HG03439 (cell line): ENCODE results near the gene DHX58.

Experiments
- ATAC-seq: cut with Tn5 transposase; IDR thresholded peaks from one replicate; pipeline ENCODE4 v1.9.1; 2021; ENCODE audit warnings: mild to moderate bottlenecking, moderate library complexity; ENCODE audit not compliant: unreplicated experiment

Gene DHX58

GRCh38 chr17:42111265-42111636, 1.3 kb downstream of the DHX58 start:
- ATAC-seq = no peak

GRCh38 chr17:42110301-42111264, 1.9 kb downstream of the DHX58 start:
- no peak for ATAC-seq

- no peak for ATAC-seq
Measured at GRCh38 chr17:42109086-42109485, 3.4 kb downstream of the DHX58 start.

GRCh38 chr17:42107597-42108576, 4.6 kb downstream of the DHX58 start:
- ATAC-seq = peak; percentile 72

GRCh38 chr17:42107124-42107523, 5.4 kb downstream of the DHX58 start:
- no peak for ATAC-seq

- ATAC-seq = no peak
Measured at GRCh38 chr17:42106009-42106408, 6.5 kb downstream of the DHX58 start.

GRCh38 chr17:42104264-42104663, 8.2 kb downstream of the DHX58 start:
- no peak for ATAC-seq

GRCh38 chr17:42103221-42103954, 9.1 kb downstream of the DHX58 start:
- no peak for ATAC-seq

GRCh38 chr17:42101513-42102292, 10.8 kb downstream of the DHX58 start:
- no peak for ATAC-seq

- no peak for ATAC-seq
Measured at GRCh38 chr17:42098730-42099399, 13.6 kb downstream of the DHX58 start.

- no peak for ATAC-seq
Measured at GRCh38 chr17:42097691-42098631, 14.6 kb downstream of the DHX58 start, which contains the start of gene ZNF385C. ZNF385C (minus strand) TSS chr17:42098473; CDS start chr17:42063056, 35,417 bp downstream.

- ATAC-seq = no peak
Measured at GRCh38 chr17:42096360-42097111, 16.0 kb downstream of the DHX58 start.

- ATAC-seq = no peak
Measured at GRCh38 chr17:42094375-42095069, 18.0 kb downstream of the DHX58 start.

GRCh38 chr17:42092939-42093338, 19.6 kb downstream of the DHX58 start:
- ATAC-seq = no peak

- no peak for ATAC-seq
Measured at GRCh38 chr17:42090964-42091790, 21.3 kb downstream of the DHX58 start.

- no peak for ATAC-seq
Measured at GRCh38 chr17:42088736-42089135, 23.8 kb downstream of the DHX58 start.
